Tibial nerve (tissue), 4 donors: ENCODE results near the gene PLEKHF1.
"Not testable (repeated sequence)": the region's sequence is repeated elsewhere in the genome, so short reads cannot be mapped to it uniquely, and the experiment has no call there.

Experiments used
- CTCF ChIP-seq, 5 experiments: fragments of 200-600 bp in 3 of 5; fragments of 450-650 bp in 2 of 5; sonication (generic) in 3 of 5; IDR thresholded peaks; one replicate each; pipeline ENCODE4 v1.5.1; 2016 to 2019; ENCODE audit warnings: antibody characterized with exemption in 5 of 5, mild to moderate bottlenecking in 3 of 5, moderate library complexity in 2 of 5
- EP300 ChIP-seq, 2 donors: sonication (generic); formaldehyde crosslinking; IDR thresholded peaks; one replicate each; pipeline ENCODE4 v1.6.1; 2017; ENCODE audit warnings: antibody characterized with exemption in 2 of 2, mild to moderate bottlenecking in 1 of 2

GRCh38 chr19:29709440-29709798, 44.2 kb downstream of the PLEKHF1 start:
- not testable (repeated sequence) for TF ChIP-seq EP300, CTCF (IDR thresholded peaks at IDR 0.05)
